Ovary (tissue), 3 donors: ENCODE measurements around the gene RNF19B.

Experiments used
- CTCF ChIP-seq, 3 donors: fragments of 450-650 bp in 2 of 3; fragments of 200-600 bp in 1 of 3; IDR thresholded peaks; one replicate each; pipeline versions ENCODE4 v1.5.1 to v1.8.0; 2016 to 2022; ENCODE audit warnings: antibody characterized with exemption in 3 of 3, mild to moderate bottlenecking in 1 of 3
- EP300 ChIP-seq: sonication (generic); formaldehyde crosslinking; IDR thresholded peaks from one replicate; pipeline ENCODE4 v1.6.1; 2017; ENCODE audit warnings: antibody characterized with exemption
- POLR2A ChIP-seq: fragments of 450-650 bp; IDR thresholded peaks from one replicate; pipeline ENCODE4 v1.6.1; 2017; ENCODE audit warnings: antibody characterized with exemption, mild to moderate bottlenecking, moderate library complexity
- donor health status: DM: no; HTN: no; CAD: no.

GRCh38 chr1:32937061-32937460, 27.5 kb downstream of the RNF19B start:
- no peak for TF ChIP-seq CTCF (IDR thresholded peaks at IDR 0.05)
- TF ChIP-seq POLR2A = no peak
- no peak for TF ChIP-seq EP300
